Hepatocyte (in vitro differentiated cells): ENCODE measurements around the gene DIAPH2. TPM values are rescaled to one million over a fixed set of nuclear protein-coding genes. Genes with fewer than 3 reads are reported as not detected.

Source experiments
- DNase-seq: peaks from one replicate; pipeline ENCODE4 v3.0.0-alpha.2; 2016; ENCODE audit warnings: low spot score
- H2AFZ ChIP-seq: fragments of 200-600 bp; sonication (generic); 2 replicates; pipeline ENCODE4 v1.6.0; 2016; ENCODE audit warnings: antibody characterized with exemption, mild to moderate bottlenecking
- H3K27ac ChIP-seq: fragments of 200-600 bp; sonication (generic); 2 replicates; pipeline ENCODE4 v1.5.1; 2016; ENCODE audit warnings: mild to moderate bottlenecking
- H3K27me3 ChIP-seq: fragments of 200-600 bp; sonication (generic); 2 replicates; pipeline ENCODE4 v1.6.1; 2016
- H3K36me3 ChIP-seq: fragments of 200-600 bp; sonication (generic); replicated peaks from 2 replicates; pipeline ENCODE4 v1.5.1; 2016; ENCODE audit warnings: low read depth; ENCODE audit not compliant: insufficient read depth
- H3K4me1 ChIP-seq: fragments of 200-600 bp; sonication (generic); 2 replicates; pipeline ENCODE4 v1.5.1; 2016; ENCODE audit warnings: mild to moderate bottlenecking, moderate library complexity; ENCODE audit not compliant: insufficient read depth
- H3K4me2 ChIP-seq: fragments of 200-600 bp; sonication (generic); 2 replicates; pipeline ENCODE4 v1.6.0; 2016
- H3K4me3 ChIP-seq: fragments of 200-600 bp; sonication (generic); 2 replicates; pipeline ENCODE4 v1.5.1; 2016; ENCODE audit warnings: mild to moderate bottlenecking
- H3K79me2 ChIP-seq: fragments of 200-600 bp; sonication (generic); 2 replicates; pipeline ENCODE4 v1.6.0; 2017; ENCODE audit warnings: mild to moderate bottlenecking
- H3K9me2 ChIP-seq: fragments of 200-600 bp; sonication (generic); replicated peaks from 2 replicates; pipeline ENCODE4 v1.6.0; 2017; ENCODE audit warnings: mild to moderate bottlenecking; ENCODE audit not compliant: insufficient read depth
- H3K9me3 ChIP-seq: fragments of 200-600 bp; sonication (generic); 2 replicates; pipeline ENCODE4 v1.5.1; 2016; ENCODE audit warnings: low read depth, mild to moderate bottlenecking
- H4K20me1 ChIP-seq: fragments of 200-600 bp; sonication (generic); 2 replicates; pipeline ENCODE4 v1.6.0; 2016; ENCODE audit warnings: mild to moderate bottlenecking; ENCODE audit not compliant: insufficient read depth, poor library complexity, severe bottlenecking
- EZH2 ChIP-seq: fragments of 200-600 bp; sonication (generic); IDR thresholded peaks from 2 replicates; pipeline ENCODE4 v1.6.1; 2016; ENCODE audit warnings: antibody characterized with exemption, mild to moderate bottlenecking, borderline replicate concordance
- EZH2phosphoT487 ChIP-seq: fragments of 200-600 bp; sonication (generic); IDR thresholded peaks from one replicate; pipeline ENCODE4 v1.6.1; 2018; ENCODE audit warnings: antibody characterized with exemption, mild to moderate bottlenecking, low read depth, moderate library complexity; ENCODE audit not compliant: unreplicated experiment, severe bottlenecking
- WGBS: methylation state at CpG from one replicate; pipeline ENCODE4 v1.1.6; 2016; ENCODE audit warnings: low lambda C conversion rate; ENCODE audit errors: missing lambda C conversion rate; 5-methylcytosine and 5-hydroxymethylcytosine counted together
- polyA plus RNA-seq: library from polyadenylated mRNA; unstranded; fragments of >200 nt; fragmentation: Nextera tagmentation; extraction: Ambion mirVana; gene quantifications from 2 replicates; pipeline ENCODE4 v1.2.1, GENCODE V29; 2016
- total RNA-seq: library from RNA; depleted of rRNA; stranded (reverse); fragments of >200 nt; gene quantifications from 2 replicates; pipeline ENCODE4 v1.2.3, GENCODE V29; 2014
- TF ChIP-seq, protein P1 (sequence below): fragments of 200-600 bp; sonication (generic); IDR thresholded peaks from 2 replicates; pipeline ENCODE4 v1.5.1; 2016; ENCODE audit warnings: antibody characterized with exemption, mild to moderate bottlenecking; ENCODE audit not compliant: poor library complexity

The DIAPH2 gene
- total and polyA plus RNA-seq, 2 experiments from 2014 or later = 14.8 to 32.4 TPM

DNA sequence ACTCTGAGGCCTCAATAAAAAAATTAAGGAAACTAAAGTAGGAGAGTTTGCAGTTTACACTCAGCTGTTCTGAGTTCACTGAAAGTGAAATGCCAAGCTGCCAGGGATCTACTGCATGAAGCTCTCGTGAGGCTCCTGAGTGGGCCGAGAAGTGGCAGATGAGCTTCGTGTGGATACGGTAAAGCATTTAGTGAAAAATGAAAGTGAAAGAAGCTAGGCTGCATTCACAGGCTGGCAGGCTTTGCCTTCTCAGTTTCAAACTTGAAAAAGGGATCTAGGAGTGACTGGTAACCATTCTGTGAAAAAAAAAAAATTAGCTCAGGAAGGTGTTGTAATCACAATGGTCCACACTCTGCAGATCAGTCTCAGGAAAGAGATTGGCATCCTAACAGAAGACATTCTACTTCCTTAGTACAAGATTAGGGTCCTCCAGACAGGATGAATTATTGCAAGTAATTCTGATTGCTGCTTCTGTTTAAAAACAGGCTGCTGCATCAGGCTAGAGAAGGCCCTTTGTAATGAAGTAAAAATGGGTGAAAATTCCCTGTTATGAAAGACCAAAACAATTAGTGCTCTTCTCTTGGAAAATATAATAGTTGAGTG, 879.0 kb downstream of the DIAPH2 start:
- TF ChIP-seq, protein P1, sequence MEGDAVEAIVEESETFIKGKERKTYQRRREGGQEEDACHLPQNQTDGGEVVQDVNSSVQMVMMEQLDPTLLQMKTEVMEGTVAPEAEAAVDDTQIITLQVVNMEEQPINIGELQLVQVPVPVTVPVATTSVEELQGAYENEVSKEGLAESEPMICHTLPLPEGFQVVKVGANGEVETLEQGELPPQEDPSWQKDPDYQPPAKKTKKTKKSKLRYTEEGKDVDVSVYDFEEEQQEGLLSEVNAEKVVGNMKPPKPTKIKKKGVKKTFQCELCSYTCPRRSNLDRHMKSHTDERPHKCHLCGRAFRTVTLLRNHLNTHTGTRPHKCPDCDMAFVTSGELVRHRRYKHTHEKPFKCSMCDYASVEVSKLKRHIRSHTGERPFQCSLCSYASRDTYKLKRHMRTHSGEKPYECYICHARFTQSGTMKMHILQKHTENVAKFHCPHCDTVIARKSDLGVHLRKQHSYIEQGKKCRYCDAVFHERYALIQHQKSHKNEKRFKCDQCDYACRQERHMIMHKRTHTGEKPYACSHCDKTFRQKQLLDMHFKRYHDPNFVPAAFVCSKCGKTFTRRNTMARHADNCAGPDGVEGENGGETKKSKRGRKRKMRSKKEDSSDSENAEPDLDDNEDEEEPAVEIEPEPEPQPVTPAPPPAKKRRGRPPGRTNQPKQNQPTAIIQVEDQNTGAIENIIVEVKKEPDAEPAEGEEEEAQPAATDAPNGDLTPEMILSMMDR = no peak
- TF ChIP-seq EZH2phosphoT487 = no peak
- no peak for TF ChIP-seq EZH2
- H3K27ac ChIP-seq = peak overlapping the region; percentile 64
- WGBS = 55% methylated on average over 4 of the region's 4 CpGs
- DNase-seq = peak; percentile 55
- peak overlapping the region; percentile 2 for H3K4me3 ChIP-seq
- H2AFZ ChIP-seq = peak overlapping the region; percentile 27
- H3K36me3 ChIP-seq = no peaks in the 10 kb centered on the region
- no peaks in the 10 kb centered on the region for H3K9me2 ChIP-seq
- H3K79me2 ChIP-seq = no peaks in the 10 kb centered on the region
- H3K4me1 ChIP-seq = no peaks in the 10 kb centered on the region
- H3K4me2 ChIP-seq = peak overlapping the region; percentile 72
- H4K20me1 ChIP-seq = no peaks in the 10 kb centered on the region
- H3K9me3 ChIP-seq = no peaks in the 10 kb centered on the region
- no peaks in the 10 kb centered on the region for H3K27me3 ChIP-seq

DNA sequence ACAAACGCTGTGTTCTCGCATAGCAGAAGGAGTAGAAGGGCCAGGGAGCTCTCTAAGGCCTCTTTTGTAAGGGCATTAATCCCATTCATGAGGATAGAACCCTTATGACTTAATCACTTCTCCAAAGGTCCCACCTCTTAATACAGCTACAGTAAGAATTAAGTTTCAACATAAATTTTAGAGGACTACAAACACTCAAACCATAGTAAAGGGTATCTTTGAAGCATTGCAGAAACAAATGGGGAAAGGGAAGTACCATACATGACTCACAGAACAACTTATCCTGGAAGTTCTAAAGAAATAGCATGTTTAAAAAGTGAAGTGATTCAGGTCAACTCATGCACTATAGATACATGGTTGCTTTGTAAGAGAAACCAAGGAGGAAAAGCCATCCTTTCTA, 879.9 kb downstream of the DIAPH2 start:
- no peak for DNase-seq
- Histone ChIP-seq H3K9me3 (no peaks in the 10 kb centered on the region), H3K27me3 (no peaks in the 10 kb centered on the region), H3K4me1 (no peaks in the 10 kb centered on the region), H3K4me2 (peak overlapping the region; percentile 72), H4K20me1 (no peaks in the 10 kb centered on the region), H3K9me2 (no peaks in the 10 kb centered on the region), H3K4me3 (no peak overlapping the region), H3K79me2 (no peaks in the 10 kb centered on the region), H3K36me3 (no peaks in the 10 kb centered on the region), H2AFZ (no peak overlapping the region), H3K27ac (no peak overlapping the region)
- WGBS = 69% methylated on average over 2 of the region's 2 CpGs
- TF ChIP-seq EZH2 (no peak), EZH2phosphoT487 (no peak)

DNA sequence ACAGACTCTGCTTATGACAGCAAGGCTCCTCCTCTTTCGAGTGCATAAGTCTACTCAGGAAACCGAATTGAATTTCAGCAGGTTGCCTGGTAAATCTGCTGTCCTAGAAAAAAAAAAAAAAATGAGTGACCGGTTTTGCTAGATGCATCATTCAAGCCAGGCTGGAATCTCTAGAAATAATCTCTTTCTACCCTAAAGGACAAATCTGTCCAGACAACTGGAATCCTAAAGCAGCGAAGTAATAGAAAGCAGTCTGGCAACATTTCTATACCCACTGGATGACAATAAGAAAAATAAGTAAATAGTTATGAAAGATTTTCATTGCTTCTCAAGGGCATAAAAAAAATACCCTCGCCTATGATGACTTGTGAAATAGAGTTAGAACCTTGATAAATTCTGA, 902.5 kb downstream of the DIAPH2 start:
- Histone ChIP-seq H3K4me2 (no peak overlapping the region), H2AFZ (no peak overlapping the region), H3K9me2 (no peaks in the 10 kb centered on the region), H3K27ac (no peak overlapping the region), H3K4me3 (no peak overlapping the region), H4K20me1 (no peaks in the 10 kb centered on the region), H3K9me3 (no peaks in the 10 kb centered on the region), H3K4me1 (no peaks in the 10 kb centered on the region), H3K27me3 (no peaks in the 10 kb centered on the region), H3K79me2 (no peaks in the 10 kb centered on the region), H3K36me3 (no peaks in the 10 kb centered on the region)
- TF ChIP-seq EZH2 = no peak
- TF ChIP-seq EZH2phosphoT487 = no peak
- TF ChIP-seq, protein P1 = no peak
- WGBS = 80% methylated on average over 5 of the region's 5 CpGs
- no peak for DNase-seq

DNA sequence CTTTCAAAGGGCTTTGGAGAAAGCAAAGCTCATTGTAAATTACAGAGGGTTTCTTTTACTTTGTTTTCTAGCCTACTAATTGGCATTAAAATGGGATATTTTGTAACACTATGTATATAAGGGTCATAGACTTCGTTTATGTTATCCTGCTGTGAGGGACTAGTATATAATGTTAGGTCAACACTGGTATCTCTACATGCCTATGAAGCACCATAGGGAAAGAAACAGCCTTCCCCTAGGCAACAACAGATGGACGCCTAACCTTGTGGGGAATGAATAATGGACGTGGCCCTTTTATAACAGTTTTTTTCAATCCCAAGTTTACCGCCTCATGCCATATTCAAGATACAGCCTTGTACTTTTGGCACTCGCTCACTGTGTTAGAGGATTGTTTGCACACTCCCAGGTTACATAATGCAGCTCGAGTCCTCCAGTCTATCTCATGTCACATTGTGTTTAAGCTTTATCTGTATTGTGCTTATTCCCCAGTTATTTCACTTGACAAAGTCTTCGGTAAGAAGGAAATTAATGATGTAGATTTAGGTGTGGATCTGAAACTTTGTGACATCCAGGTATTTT, 910.1 kb downstream of the DIAPH2 start:
- Histone ChIP-seq H3K27me3 (no peaks in the 10 kb centered on the region), H4K20me1 (no peaks in the 10 kb centered on the region), H3K27ac (no peak overlapping the region), H3K9me2 (no peaks in the 10 kb centered on the region), H3K4me3 (no peak overlapping the region), H3K4me2 (no peak overlapping the region), H2AFZ (no peak overlapping the region), H3K9me3 (no peaks in the 10 kb centered on the region), H3K79me2 (no peaks in the 10 kb centered on the region), H3K4me1 (no peaks in the 10 kb centered on the region), H3K36me3 (no peaks in the 10 kb centered on the region)
- 67% methylated on average over 7 of the region's 7 CpGs for WGBS
- no peak for TF ChIP-seq EZH2
- TF ChIP-seq, protein P1 = no peak
- no peak for TF ChIP-seq EZH2phosphoT487
- no peak for DNase-seq
